Activated naive CD4-positive, alpha-beta T cell treated with Interleukin-2 at 50 U/mL for 16 hours (primary cell): ENCODE data around the gene ADGB.

Source experiments
- DNase-seq: peaks from one replicate; pipeline ENCODE4 v3.0.0-alpha.2; 2020

ADGB gene

GRCh38 chr6:146864885-146865284 lies 266.1 kb downstream of the ADGB start:
- DNase-seq: no peak
